GM08714 (cell line): ENCODE data around the gene GIMAP6.
"Not testable (repeated sequence)": the region's sequence is repeated elsewhere in the genome, so short reads cannot be mapped to it uniquely, and the experiment has no call there.

Experiments used
- H3K4me3 ChIP-seq: fragments of 200-500 bp; sonication (Bioruptor generic); 2 replicates; pipeline ENCODE4 v1.5.1; 2014; ENCODE audit warnings: mild to moderate bottlenecking, low read length, inconsistent platforms
- ZNF274 ChIP-seq: IDR thresholded peaks from 2 replicates; pipeline ENCODE4 v1.6.1; 2012; ENCODE audit warnings: mild to moderate bottlenecking, low read depth, low read length

The GIMAP6 gene

DNA sequence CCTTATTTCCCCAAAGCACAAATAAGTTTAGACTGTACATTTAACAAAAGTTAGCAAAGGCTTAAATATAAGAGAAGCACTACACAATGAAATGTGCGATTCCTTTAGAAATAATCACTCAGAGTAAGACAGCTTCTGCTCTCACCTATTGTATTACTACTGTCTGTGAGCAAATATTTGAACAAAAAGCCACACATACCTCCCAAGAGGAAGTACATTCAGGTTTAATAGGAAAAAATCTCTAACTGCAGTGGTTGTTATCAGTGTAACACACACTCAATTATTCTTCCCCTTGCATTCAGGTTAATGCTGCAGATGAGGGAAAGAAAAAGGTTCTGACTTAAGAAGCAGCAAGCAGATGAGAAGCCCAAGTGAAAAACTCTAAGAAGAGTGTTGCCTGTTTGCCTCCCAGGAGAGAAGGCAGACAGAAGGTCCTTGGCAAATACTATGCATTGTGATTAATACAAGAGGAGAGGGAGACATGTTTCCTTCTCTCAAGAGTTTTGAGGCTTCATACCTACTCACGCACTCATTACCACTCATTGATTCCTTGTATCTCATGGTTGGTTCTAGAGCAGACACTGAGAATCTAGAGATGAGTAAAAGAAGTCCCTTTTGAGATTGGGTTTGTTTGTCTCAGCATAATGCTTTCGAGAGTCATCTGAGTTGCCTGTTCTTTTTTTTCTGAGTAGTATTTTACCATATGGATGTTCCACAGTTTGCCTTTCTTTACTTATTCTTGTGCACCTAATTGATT is 51.4 kb downstream of the GIMAP6 start:
- no peak for TF ChIP-seq ZNF274
- H3K4me3 ChIP-seq: no peak overlapping the region

GRCh38 chr7:150579979-150580637 is 52.1 kb downstream of the GIMAP6 start:
- not testable (repeated sequence) for H3K4me3 ChIP-seq
